GM18499 (cell line): ENCODE measurements around the gene MRC2.

Experiments used
- ATAC-seq: cut with Tn5 transposase; IDR thresholded peaks from one replicate; pipeline ENCODE4 v1.9.1; 2021; ENCODE audit warnings: moderate number of reproducible peaks; ENCODE audit not compliant: insufficient read depth, unreplicated experiment

The MRC2 gene

GRCh38 chr17:62714016-62714777 lies 86.7 kb downstream of the MRC2 start:
- no peak for ATAC-seq

GRCh38 chr17:62715882-62716390 lies 88.5 kb downstream of the MRC2 start:
- no peak for ATAC-seq

- ATAC-seq = no peak
Measured at GRCh38 chr17:62716834-62717588, 89.5 kb downstream of the MRC2 start.

- no peak for ATAC-seq
Measured at GRCh38 chr17:62717589-62717855, 90.1 kb downstream of the MRC2 start.

GRCh38 chr17:62717889-62718288 lies 90.4 kb downstream of the MRC2 start:
- no peak for ATAC-seq

GRCh38 chr17:62718429-62718828 lies 91.0 kb downstream of the MRC2 start:
- ATAC-seq = no peak

- ATAC-seq = no peak
Measured at GRCh38 chr17:62719586-62719985, 92.1 kb downstream of the MRC2 start.

GRCh38 chr17:62720126-62720850 lies 92.8 kb downstream of the MRC2 start:
- ATAC-seq = no peak

GRCh38 chr17:62722625-62723024 lies 95.2 kb downstream of the MRC2 start:
- no peak for ATAC-seq

- no peak for ATAC-seq
Measured at GRCh38 chr17:62723842-62724241, 96.4 kb downstream of the MRC2 start.

GRCh38 chr17:62724398-62725146 lies 97.1 kb downstream of the MRC2 start:
- ATAC-seq = peak; percentile 84

GRCh38 chr17:62725791-62726249 lies 98.3 kb downstream of the MRC2 start:
- ATAC-seq = no peak

- ATAC-seq = no peak
Measured at GRCh38 chr17:62727916-62728672, 100.6 kb downstream of the MRC2 start.

- ATAC-seq = no peak
Measured at GRCh38 chr17:62732125-62732524, 104.7 kb downstream of the MRC2 start.

GRCh38 chr17:62735044-62735651 lies 107.7 kb downstream of the MRC2 start:
- ATAC-seq = no peak

GRCh38 chr17:62737513-62737912 lies 110.0 kb downstream of the MRC2 start:
- ATAC-seq = no peak

GRCh38 chr17:62738281-62738680 lies 110.8 kb downstream of the MRC2 start:
- no peak for ATAC-seq

GRCh38 chr17:62739645-62740388 lies 112.3 kb downstream of the MRC2 start:
- no peak for ATAC-seq

GRCh38 chr17:62741290-62741689 lies 113.8 kb downstream of the MRC2 start:
- ATAC-seq = no peak
